H9 (cell line): ENCODE measurements around the gene KLHL10. TPM values are rescaled to one million over a fixed set of nuclear protein-coding genes. Genes with fewer than 3 reads are reported as not detected.

Experiments
- DNase-seq: peaks from one replicate; pipeline ENCODE4 v3.0.0-alpha.2; 2017
- H2AFZ ChIP-seq: one replicate; pipeline ENCODE4 v1.6.1; 2013; ENCODE audit warnings: mild to moderate bottlenecking, low read length, control low read depth, moderate library complexity
- H2AK5ac ChIP-seq: 2 replicates; pipeline ENCODE4 v1.6.1; 2013; ENCODE audit warnings: low read length, control low read depth, mixed read lengths; ENCODE audit not compliant: insufficient read length
- H2BK120ac ChIP-seq: one replicate; pipeline ENCODE4 v1.6.1; 2013; ENCODE audit warnings: low read depth, mild to moderate bottlenecking, low read length, control low read depth, inconsistent platforms; ENCODE audit not compliant: poor library complexity, severe bottlenecking
- H2BK12ac ChIP-seq: 2 replicates; pipeline ENCODE4 v1.6.1; 2013; ENCODE audit warnings: low read length, control low read depth, mixed read lengths, low read depth; ENCODE audit not compliant: insufficient read length
- H2BK15ac ChIP-seq: 2 replicates; pipeline ENCODE4 v1.6.1; 2013; ENCODE audit warnings: low read depth, low read length, control low read depth
- H2BK20ac ChIP-seq: one replicate; pipeline ENCODE4 v1.6.1; 2013; ENCODE audit warnings: low read depth, mild to moderate bottlenecking, low read length, control low read depth, inconsistent platforms; ENCODE audit not compliant: poor library complexity, severe bottlenecking
- H2BK5ac ChIP-seq: 2 replicates; pipeline ENCODE4 v1.6.1; 2013; ENCODE audit warnings: low read length, control low read depth, mixed read lengths; ENCODE audit not compliant: insufficient read length
- H3K14ac ChIP-seq: 2 replicates; pipeline ENCODE4 v1.6.1; 2013; ENCODE audit warnings: low read length, control low read depth; ENCODE audit not compliant: insufficient read depth
- H3K18ac ChIP-seq: 2 replicates; pipeline ENCODE4 v1.6.1; 2013; ENCODE audit warnings: low read depth, mild to moderate bottlenecking, mixed read lengths, low read length, control low read depth; ENCODE audit not compliant: insufficient read length
- H3K23ac ChIP-seq: 2 replicates; pipeline ENCODE4 v1.6.1; 2013; ENCODE audit warnings: low read length, control low read depth, mixed read lengths, low read depth; ENCODE audit not compliant: insufficient read length
- H3K23me2 ChIP-seq: 2 replicates; pipeline ENCODE4 v1.6.1; 2013; ENCODE audit warnings: low read depth, mild to moderate bottlenecking, mixed read lengths, low read length, control low read depth; ENCODE audit not compliant: insufficient read length, poor library complexity, severe bottlenecking
- H3K27ac ChIP-seq: 2 replicates; pipeline ENCODE4 v1.5.1; 2013; ENCODE audit warnings: low read length, control low read depth, mixed read lengths, low read depth; ENCODE audit not compliant: insufficient read length
- H3K27me3 ChIP-seq: 2 replicates; pipeline ENCODE4 v1.6.1; 2013; ENCODE audit warnings: low read length, control low read depth, inconsistent platforms; ENCODE audit not compliant: insufficient read depth
- H3K4ac ChIP-seq: 2 replicates; pipeline ENCODE4 v1.6.1; 2013; ENCODE audit warnings: low read depth, mild to moderate bottlenecking, control low read depth, inconsistent platforms, low read length, moderate library complexity
- H3K4me1 ChIP-seq: 2 replicates; pipeline ENCODE4 v1.6.1; 2013; ENCODE audit warnings: low read length, control low read depth, inconsistent platforms; ENCODE audit not compliant: insufficient read depth
- H3K4me2 ChIP-seq: 2 replicates; pipeline ENCODE4 v1.6.1; 2013; ENCODE audit warnings: low read length, control low read depth, mixed read lengths; ENCODE audit not compliant: insufficient read length, insufficient read depth
- H3K56ac ChIP-seq: 2 replicates; pipeline ENCODE4 v1.6.1; 2013; ENCODE audit warnings: low read depth, mild to moderate bottlenecking, mixed read lengths, low read length, control low read depth; ENCODE audit not compliant: insufficient read length
- H3K79me1 ChIP-seq: 2 replicates; pipeline ENCODE4 v1.6.1; 2013; ENCODE audit warnings: low read depth, mild to moderate bottlenecking, moderate library complexity, low read length, control low read depth, inconsistent platforms; ENCODE audit not compliant: insufficient read depth, poor library complexity, severe bottlenecking
- H3K79me2 ChIP-seq: 2 replicates; pipeline ENCODE4 v1.6.1; 2013; ENCODE audit warnings: low read length, control low read depth, inconsistent platforms; ENCODE audit not compliant: insufficient read depth
- H3K9ac ChIP-seq: 2 replicates; pipeline ENCODE4 v1.6.1; 2013; ENCODE audit warnings: low read length, control low read depth, mixed read lengths; ENCODE audit not compliant: insufficient read length; ENCODE audit errors: extremely low read depth
- H3K9me3 ChIP-seq: one replicate; pipeline ENCODE4 v1.6.1; 2013; ENCODE audit warnings: low read depth, low read length, inconsistent platforms; ENCODE audit not compliant: control insufficient read depth
- H3T11ph ChIP-seq: one replicate; pipeline ENCODE4 v1.6.1; 2013; ENCODE audit warnings: mild to moderate bottlenecking, low read length, control low read depth, inconsistent platforms
- H4K20me1 ChIP-seq: one replicate; pipeline ENCODE4 v1.6.1; 2013; ENCODE audit not compliant: control insufficient read depth, insufficient read length, insufficient read depth
- H4K5ac ChIP-seq: 2 replicates; pipeline ENCODE4 v1.6.1; 2013; ENCODE audit warnings: low read depth, mild to moderate bottlenecking, mixed read lengths, low read length, control low read depth; ENCODE audit not compliant: insufficient read length
- H4K8ac ChIP-seq: replicated peaks from 2 replicates; pipeline ENCODE4 v1.6.1; 2013; ENCODE audit warnings: low read length, control low read depth, mixed read lengths, low read depth; ENCODE audit not compliant: insufficient read length
- H4K91ac ChIP-seq: 2 replicates; pipeline ENCODE4 v1.6.1; 2013; ENCODE audit warnings: low read depth, mild to moderate bottlenecking, moderate library complexity, mixed read lengths, low read length, control low read depth; ENCODE audit not compliant: insufficient read length
- H3K27ac Mint-ChIP-seq, 3 experiments: 2 replicates in 2 of 3; 3 replicates in 1 of 3; pipeline ENCODE4 v1.8.0; 2020 to 2021; ENCODE audit warnings: mixed read lengths in 3 of 3, mild to moderate bottlenecking in 1 of 3, moderate library complexity in 1 of 3
- H3K27me3 Mint-ChIP-seq: 2 replicates; pipeline ENCODE4 v1.8.0; 2021; ENCODE audit warnings: low read depth, mild to moderate bottlenecking, moderate library complexity, mixed read lengths
- H3K36me3 Mint-ChIP-seq, 3 experiments: 2 replicates in 2 of 3; 3 replicates in 1 of 3; pipeline ENCODE4 v1.8.0; 2020 to 2021; ENCODE audit warnings: low read depth in 3 of 3, mixed read lengths in 3 of 3; ENCODE audit not compliant: insufficient read depth in 1 of 3
- H3K4me1 Mint-ChIP-seq, 2 experiments: 2 replicates each; pipeline ENCODE4 v1.8.0; 2020; ENCODE audit warnings: mixed read lengths in 2 of 2
- H3K4me3 Mint-ChIP-seq, 2 experiments: 2 replicates in 1 of 2; 3 replicates in 1 of 2; pipeline ENCODE4 v1.8.0; 2020 to 2021; ENCODE audit warnings: mild to moderate bottlenecking in 2 of 2, mixed read lengths in 2 of 2, moderate library complexity in 1 of 2
- H3K9me3 Mint-ChIP-seq, 2 experiments: 2 replicates in 1 of 2; 3 replicates in 1 of 2; pipeline ENCODE4 v1.8.0; 2020; ENCODE audit warnings: mild to moderate bottlenecking in 2 of 2, mixed read lengths in 2 of 2, moderate library complexity in 1 of 2
- CTCF ChIP-seq: fragments of 200-600 bp; sonication (generic); conservative IDR thresholded peaks from 3 replicates; pipeline ENCODE4 v1.8.0; 2021; ENCODE audit warnings: antibody characterized with exemption, mild to moderate bottlenecking
- WGBS: extraction: QIAGEN DNeasy Blood & Tissue Kit; methylation state at CpG from one replicate; pipeline ENCODE4 v1.1.7; 2013; ENCODE audit warnings: missing lambda C conversion rate, low lambda C conversion rate, mixed read lengths; ENCODE audit not compliant: insufficient read length; ENCODE audit errors: extremely low coverage; 5-methylcytosine and 5-hydroxymethylcytosine counted together
- total RNA-seq: library from RNA; stranded (reverse); gene quantifications from 2 replicates; pipeline ENCODE4 v1.2.1, GENCODE V29; 2021

Gene KLHL10
- total RNA-seq, 1 experiment from 2014 or later, result 0.46 TPM

DNA sequence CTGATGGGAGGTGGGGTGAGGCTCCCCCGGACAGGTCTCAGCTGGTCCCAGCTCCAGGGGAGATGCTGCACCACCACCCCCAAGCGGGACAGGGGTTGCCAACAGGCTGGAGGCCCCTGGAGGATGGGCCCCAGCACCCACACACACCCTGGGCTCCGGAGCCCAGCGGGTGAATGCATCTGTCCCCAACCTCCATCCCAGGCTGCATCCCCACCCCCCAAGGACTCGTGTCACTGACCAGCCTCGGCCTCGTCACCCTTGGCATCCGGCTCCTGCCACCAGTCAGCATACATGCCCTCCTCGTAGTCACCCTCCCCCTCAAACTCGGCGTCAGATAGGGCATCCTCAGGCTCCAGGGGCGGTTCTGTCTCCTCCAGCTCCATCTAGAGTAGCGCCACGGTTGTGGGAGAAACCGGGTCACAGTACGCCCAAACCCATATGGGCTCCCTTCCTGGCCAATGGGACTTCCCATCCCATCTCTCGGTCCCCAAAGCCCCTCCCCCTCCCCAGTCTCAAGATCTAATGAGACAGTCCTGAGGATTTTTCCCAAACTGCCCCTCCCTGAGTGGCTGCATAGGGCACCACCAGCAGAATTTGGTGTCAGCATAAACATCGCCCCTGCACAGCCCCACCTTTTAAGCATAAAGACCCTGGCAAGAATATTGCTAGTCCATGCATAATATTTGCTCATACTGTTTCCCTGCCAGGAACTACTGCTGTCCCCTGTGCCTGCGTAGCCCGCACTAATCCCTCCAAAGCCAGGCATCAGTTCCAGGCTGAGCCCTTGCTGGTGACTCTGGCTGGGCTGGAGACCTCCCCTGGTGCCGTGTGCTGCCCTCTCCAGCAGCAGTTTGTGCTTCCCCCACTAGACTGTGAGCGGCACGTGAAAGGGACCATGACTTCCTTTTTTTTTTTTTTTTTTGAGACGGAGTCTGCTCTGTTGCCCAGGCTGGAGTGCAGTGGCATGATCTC is 34.3 kb upstream of the KLHL10 start:
- H2AK5ac ChIP-seq, result no peak overlapping the region
- no peaks in the 10 kb centered on the region for H3K9me3 ChIP-seq
- H3K4me2 ChIP-seq, result no peak overlapping the region
- Mint-ChIP-seq H3K4me3 (no peak overlapping the region; a peak in 1 of 5 replicates), H3K27me3 (peaks cover 1% of the 10 kb centered on the region), H3K4me1 (peaks cover 22 to 25% of the 10 kb centered on the region in 2 experiments), H3K9me3 (no peaks in the 10 kb centered on the region), H3K27ac (peak overlapping the region; percentile 55 to 95 (median 75); a peak in 2 of 7 replicates), H3K36me3 (peaks cover 16 to 20% (median 18%) of the 10 kb centered on the region in 3 experiments; a peak in 6 of 7 replicates)
- no CpG with 5 or more reads among the region's 24 CpGs for WGBS
- no peak overlapping the region for H3K18ac ChIP-seq
- H3T11ph ChIP-seq, result no peak overlapping the region
- no peaks in the 10 kb centered on the region for H3K27me3 ChIP-seq
- H3K27ac ChIP-seq, result no peak overlapping the region
- no peak overlapping the region for H3K56ac ChIP-seq
- H2BK15ac ChIP-seq, result no peak overlapping the region
- H4K20me1 ChIP-seq, result no peaks in the 10 kb centered on the region
- H3K23ac ChIP-seq, result no peak overlapping the region
- H4K8ac ChIP-seq, result no peak overlapping the region
- H3K4me1 ChIP-seq, result no peaks in the 10 kb centered on the region; the same call in 1 of the 2 replicates
- no peak overlapping the region for H3K9ac ChIP-seq
- H4K5ac ChIP-seq, result no peak overlapping the region
- no peak overlapping the region for H2BK120ac ChIP-seq
- H2AFZ ChIP-seq, result no peak overlapping the region
- H3K79me2 ChIP-seq, result no peaks in the 10 kb centered on the region
- no peaks in the 10 kb centered on the region for H3K79me1 ChIP-seq
- no peak overlapping the region for H3K14ac ChIP-seq
- H2BK20ac ChIP-seq, result no peak overlapping the region
- no peak for TF ChIP-seq CTCF
- no peak overlapping the region for H4K91ac ChIP-seq
- H2BK5ac ChIP-seq, result no peak overlapping the region
- no peaks in the 10 kb centered on the region for H3K23me2 ChIP-seq
- H3K4ac ChIP-seq, result no peak overlapping the region
- no peak for DNase-seq
- no peak overlapping the region for H2BK12ac ChIP-seq
